CD4-positive, alpha-beta T cell (primary cell): Measurements from ENCODE around the gene AKAP12. TPM values are rescaled to one million over a fixed set of nuclear protein-coding genes. Genes with fewer than 3 reads are reported as not detected.

Experiments
- ATAC-seq: fragments of 200-7000 bp; cut with Tn5 transposase; one replicate; pipeline ENCODE4 v1.10.0; 2022; ENCODE audit warnings: mild to moderate bottlenecking; ENCODE audit not compliant: poor library complexity
- CTCF ChIA-PET: fragments of 350-600 bp; sonication (Branson Sonifier 250); formaldehyde crosslinking; loops from one replicate; lab custom pipeline; 2021; ENCODE audit warnings: antibody characterized with exemption, inconsistent platforms; lab: Charles Lee
- POLR2A ChIA-PET: fragments of 350-600 bp; sonication (Branson Sonifier 250); formaldehyde crosslinking; loops from one replicate; lab custom pipeline; 2021; ENCODE audit warnings: antibody characterized with exemption, inconsistent platforms; lab: Charles Lee
- DNase-seq, 14 experiments: peaks; one replicate each; pipeline ENCODE4 v3.0.0-alpha.2; 2013 to 2020; ENCODE audit warnings: mixed read lengths in 2 of 14
- H3K27ac ChIP-seq, 2 donors: one replicate each; pipeline versions ENCODE4 v1.5.1 to v1.7.0; 2013; ENCODE audit warnings: low read length in 2 of 2, low read depth in 1 of 2, mild to moderate bottlenecking in 1 of 2
- H3K27me3 ChIP-seq, 2 experiments: 1 replicate in 1 of 2; 2 replicates in 1 of 2; pipeline versions ENCODE4 v1.6.1 to v1.7.0; 2013; ENCODE audit warnings: low read length in 2 of 2, control low read depth in 1 of 2, mild to moderate bottlenecking in 1 of 2, moderate library complexity in 1 of 2; ENCODE audit not compliant: insufficient read depth in 2 of 2, control insufficient read depth in 1 of 2
- H3K36me3 ChIP-seq: one replicate; pipeline ENCODE4 v1.6.1; 2013; ENCODE audit warnings: low read length, control low read depth; ENCODE audit not compliant: insufficient read depth
- H3K4me1 ChIP-seq: one replicate; pipeline ENCODE4 v1.6.1; 2013; ENCODE audit warnings: low read length, control low read depth; ENCODE audit not compliant: insufficient read depth
- H3K4me3 ChIP-seq: one replicate; pipeline ENCODE4 v1.5.1; 2013; ENCODE audit warnings: mild to moderate bottlenecking, low read length, moderate library complexity
- H3K9me3 ChIP-seq, 2 experiments: 1 replicate in 1 of 2; 2 replicates in 1 of 2; pipeline versions ENCODE4 v1.6.1 to v1.7.0; 2013; ENCODE audit warnings: low read length in 2 of 2, mild to moderate bottlenecking in 2 of 2, control low read depth in 1 of 2, moderate library complexity in 1 of 2; ENCODE audit not compliant: control insufficient read depth in 1 of 2, insufficient read depth in 1 of 2
- H3K27ac Mint-ChIP-seq: one replicate; pipeline ENCODE4 v1.8.0; 2020; ENCODE audit warnings: mixed read lengths
- H3K27me3 Mint-ChIP-seq: one replicate; pipeline ENCODE4 v1.8.0; 2021; ENCODE audit warnings: mixed read lengths
- H3K36me3 Mint-ChIP-seq: one replicate; pipeline ENCODE4 v1.8.0; 2021; ENCODE audit warnings: low read depth, mixed read lengths
- H3K4me1 Mint-ChIP-seq: one replicate; pipeline ENCODE4 v1.8.0; 2021; ENCODE audit warnings: low read depth, mixed read lengths
- H3K4me3 Mint-ChIP-seq: one replicate; pipeline ENCODE4 v1.8.0; 2020; ENCODE audit warnings: mild to moderate bottlenecking, mixed read lengths
- H3K9me3 Mint-ChIP-seq: one replicate; pipeline ENCODE4 v1.8.0; 2020; ENCODE audit warnings: mixed read lengths
- CTCF ChIP-seq: fragments of 200-600 bp; IDR thresholded peaks from one replicate; pipeline ENCODE4 v1.8.0; 2022; ENCODE audit warnings: antibody characterized with exemption, mild to moderate bottlenecking
- intact Hi-C, 2 experiments: fragments of 100-400 bp; cut with DNase I in 1 of 2; cut with micrococcal nuclease in 1 of 2; formaldehyde crosslinking; loops; one replicate each; pipeline versions ENCODE4 v1.15.1 to v1.9.0; 2023 to 2025; cut with DNase I, micrococcal nuclease
- total RNA-seq, 174 experiments: library from RNA in 2 of 174; stranded (reverse) in 2 of 174; gene quantifications; one replicate each; pipeline ENCODE4 v1.2.3 and lab custom pipeline; 2021 to 2026

Gene AKAP12
- total RNA-seq, 2 experiments from 2014 or later, result 0.03 to 0.05 TPM

- Histone ChIP-seq H3K4me3 (no peak overlapping the region), H3K27me3 (no peaks in the 10 kb centered on the region), H3K4me1 (no peaks in the 10 kb centered on the region), H3K9me3 (no peaks in the 10 kb centered on the region), H3K27ac (no peak overlapping the region), H3K36me3 (no peaks in the 10 kb centered on the region)
- Mint-ChIP-seq H3K36me3 (no peaks in the 10 kb centered on the region), H3K4me3 (no peak overlapping the region), H3K27me3 (peaks cover 13% of the 10 kb centered on the region), H3K9me3 (no peaks in the 10 kb centered on the region), H3K4me1 (no peaks in the 10 kb centered on the region), H3K27ac (no peak overlapping the region)
- DNase-seq, result no peak
- intact Hi-C loops, result no loop called here
- ChIA-PET POLR2A (no interaction called here), CTCF (no interaction called here)
- no peak for ATAC-seq
- no peak for TF ChIP-seq CTCF
Measured at GRCh38 chr6:151228788-151229400, 10.9 kb upstream of the AKAP12 start.

GRCh38 chr6:151229401-151230276 lies 10.1 kb upstream of the AKAP12 start:
- Histone ChIP-seq H3K27ac (no peak overlapping the region), H3K36me3 (no peaks in the 10 kb centered on the region), H3K4me1 (no peaks in the 10 kb centered on the region), H3K27me3 (no peaks in the 10 kb centered on the region), H3K4me3 (no peak overlapping the region), H3K9me3 (no peaks in the 10 kb centered on the region)
- intact Hi-C loops, result no loop called here
- ATAC-seq (no peak), DNase-seq (no peak)
- Mint-ChIP-seq H3K27ac (no peak overlapping the region), H3K4me1 (no peaks in the 10 kb centered on the region), H3K9me3 (no peaks in the 10 kb centered on the region), H3K4me3 (no peak overlapping the region), H3K36me3 (no peaks in the 10 kb centered on the region), H3K27me3 (peaks cover 8% of the 10 kb centered on the region)
- ChIA-PET CTCF (no interaction called here), POLR2A (no interaction called here)
- TF ChIP-seq CTCF, result no peak

- Histone ChIP-seq H3K27ac (no peak overlapping the region), H3K9me3 (no peaks in the 10 kb centered on the region), H3K4me3 (no peak overlapping the region), H3K27me3 (no peaks in the 10 kb centered on the region), H3K36me3 (no peaks in the 10 kb centered on the region), H3K4me1 (no peaks in the 10 kb centered on the region)
- POLR2A ChIA-PET, result no interaction called here
- H3K36me3 Mint-ChIP-seq, result no peaks in the 10 kb centered on the region
- no peak overlapping the region for H3K4me3 Mint-ChIP-seq
- no peaks in the 10 kb centered on the region for H3K9me3 Mint-ChIP-seq
- no peak for DNase-seq
- no peaks in the 10 kb centered on the region for H3K4me1 Mint-ChIP-seq
- intact Hi-C loops, result no loop called here
- TF ChIP-seq CTCF, result no peak
- no peak for ATAC-seq
- peaks cover 7% of the 10 kb centered on the region for H3K27me3 Mint-ChIP-seq
- no peak overlapping the region for H3K27ac Mint-ChIP-seq
- CTCF ChIA-PET, result no interaction called here
Measured at GRCh38 chr6:151230277-151230577, 9.5 kb upstream of the AKAP12 start.
